LNCaP clone FGC (cell line): ENCODE results near the gene PCBP3.
A peak's percentile ranks its signal among the peaks of the same experiment; 100 is the strongest.
"Not testable (repeated sequence)": the region's sequence is repeated elsewhere in the genome, so short reads cannot be mapped to it uniquely, and the experiment has no call there.

ENCODE experiments used
- DNase-seq: peaks from one replicate; pipeline ENCODE4 v3.0.0-alpha.2; 2011; ENCODE audit warnings: low read depth
- H3K4me3 ChIP-seq: 2 replicates; pipeline ENCODE4 v1.5.1; 2011; ENCODE audit warnings: mild to moderate bottlenecking, low read depth, low read length, control low read depth
- CTCF ChIP-seq: IDR thresholded peaks from 2 replicates; pipeline ENCODE4 v1.5.1; 2012; ENCODE audit warnings: mild to moderate bottlenecking; ENCODE audit not compliant: control insufficient read depth, insufficient read depth; ENCODE audit errors: extremely low read depth

Gene PCBP3

GRCh38 chr21:45847870-45848269 lies 204.3 kb downstream of the PCBP3 start:
- peak; percentile 30; the same call in 1 of the 2 replicates for TF ChIP-seq CTCF

GRCh38 chr21:45848331-45848730 lies 204.8 kb downstream of the PCBP3 start:
- H3K4me3 ChIP-seq = no peak overlapping the region
- no peak for TF ChIP-seq CTCF
- no peak for DNase-seq

More at GRCh38 chr21:45847870-45848269, 204.3 kb downstream of the PCBP3 start:
- DNase-seq = no peak
- no peak overlapping the region for H3K4me3 ChIP-seq

GRCh38 chr21:45848805-45849204 lies 205.3 kb downstream of the PCBP3 start:
- no peak for TF ChIP-seq CTCF
- no peak overlapping the region for H3K4me3 ChIP-seq
- DNase-seq = no peak

GRCh38 chr21:45849651-45850050 lies 206.1 kb downstream of the PCBP3 start:
- no peak for DNase-seq
- H3K4me3 ChIP-seq = no peak overlapping the region
- TF ChIP-seq CTCF = no peak

- no peak overlapping the region for H3K4me3 ChIP-seq
- DNase-seq = no peak
- TF ChIP-seq CTCF = no peak
Measured at GRCh38 chr21:45850181-45850580, 206.7 kb downstream of the PCBP3 start.

- not testable (repeated sequence) for DNase-seq, H3K4me3 ChIP-seq
Measured at GRCh38 chr21:45852386-45852785, 208.9 kb downstream of the PCBP3 start.

GRCh38 chr21:45852886-45853400 lies 209.4 kb downstream of the PCBP3 start:
- no peak for TF ChIP-seq CTCF
- no peak overlapping the region for H3K4me3 ChIP-seq
- no peak for DNase-seq
